Dermis blood vessel endothelial cell (primary cell): Measurements from ENCODE around the gene ESR1. TPM values are rescaled to one million over a fixed set of nuclear protein-coding genes. Genes with fewer than 3 reads are reported as not detected.
"Not testable (repeated sequence)": the region's sequence is repeated elsewhere in the genome, so short reads cannot be mapped to it uniquely, and the experiment has no call there.

Source experiments
- DNase-seq: peaks from one replicate; pipeline ENCODE4 v3.0.0; 2010
- total RNA-seq: library from RNA; depleted of rRNA; stranded (reverse); fragments of >200 nt; gene quantifications from 2 replicates; pipeline ENCODE4 v1.2.3, GENCODE V29; 2014

ESR1 gene
- total RNA-seq, 1 donor from 2014 or later = not detected

GRCh38 chr6:151993364-151993763 lies 185.9 kb downstream of the ESR1 start:
- DNase-seq = no peak

- DNase-seq = no peak
Measured at GRCh38 chr6:151998784-151999183, 191.3 kb downstream of the ESR1 start.

GRCh38 chr6:151999194-151999593 lies 191.7 kb downstream of the ESR1 start:
- peak; percentile 10 for DNase-seq

- DNase-seq = no peak
Measured at GRCh38 chr6:152001408-152001807, 193.9 kb downstream of the ESR1 start.

GRCh38 chr6:152002306-152002705 lies 194.8 kb downstream of the ESR1 start:
- DNase-seq = no peak

GRCh38 chr6:152004036-152004566 lies 196.6 kb downstream of the ESR1 start:
- no peak for DNase-seq

GRCh38 chr6:152004896-152005295 lies 197.4 kb downstream of the ESR1 start:
- no peak for DNase-seq

- no peak for DNase-seq
Measured at GRCh38 chr6:152008779-152009178, 201.3 kb downstream of the ESR1 start.

GRCh38 chr6:152012227-152012626 lies 204.7 kb downstream of the ESR1 start:
- DNase-seq = no peak

GRCh38 chr6:152018876-152019275 lies 211.4 kb downstream of the ESR1 start:
- no peak for DNase-seq

- DNase-seq = no peak
Measured at GRCh38 chr6:152022303-152022702, 214.8 kb downstream of the ESR1 start.

GRCh38 chr6:152023613-152024012 lies 216.1 kb downstream of the ESR1 start:
- DNase-seq = no peak

- no peak for DNase-seq
Measured at GRCh38 chr6:152026291-152026690, 218.8 kb downstream of the ESR1 start.

- not testable (repeated sequence) for DNase-seq
Measured at GRCh38 chr6:152026744-152027143, 219.3 kb downstream of the ESR1 start.

GRCh38 chr6:152033765-152034164 lies 226.3 kb downstream of the ESR1 start:
- DNase-seq = not testable (repeated sequence)

GRCh38 chr6:152034631-152035030 lies 227.1 kb downstream of the ESR1 start:
- no peak for DNase-seq

- DNase-seq = no peak
Measured at GRCh38 chr6:152046118-152046517, 238.6 kb downstream of the ESR1 start.

- no peak for DNase-seq
Measured at GRCh38 chr6:152048921-152049320, 241.4 kb downstream of the ESR1 start.

GRCh38 chr6:152049502-152049901 lies 242.0 kb downstream of the ESR1 start:
- no peak for DNase-seq

- no peak for DNase-seq
Measured at GRCh38 chr6:152050451-152051195, 243.1 kb downstream of the ESR1 start.

GRCh38 chr6:152052061-152052460 lies 244.6 kb downstream of the ESR1 start:
- no peak for DNase-seq

GRCh38 chr6:152053332-152053731 lies 245.8 kb downstream of the ESR1 start:
- DNase-seq = no peak

GRCh38 chr6:152054441-152054840 lies 247.0 kb downstream of the ESR1 start:
- no peak for DNase-seq

- DNase-seq = no peak
Measured at GRCh38 chr6:152055517-152055916, 248.0 kb downstream of the ESR1 start.
